Vagina (tissue), 2 donors: ENCODE data around the gene CHMP1B. TPM values are rescaled to one million over a fixed set of nuclear protein-coding genes. Genes with fewer than 3 reads are reported as not detected.

Source experiments
- DNase-seq, 2 donors: peaks; one replicate each; pipeline ENCODE4 v3.0.0-alpha.2; 2017; ENCODE audit errors: extremely low spot score in 2 of 2
- H3K27ac ChIP-seq: fragments of 200-600 bp; sonication (generic); one replicate; pipeline ENCODE4 v1.5.1; 2019
- H3K27me3 ChIP-seq: fragments of 200-600 bp; sonication (generic); one replicate; pipeline ENCODE4 v1.5.1; 2019
- H3K36me3 ChIP-seq, 2 donors: fragments of 200-600 bp; sonication (generic); one replicate each; pipeline ENCODE4 v1.5.1; 2017 to 2019
- H3K4me1 ChIP-seq: fragments of 200-600 bp; sonication (generic); one replicate; pipeline ENCODE4 v1.5.1; 2019
- H3K4me3 ChIP-seq, 2 donors: fragments of 200-600 bp; sonication (generic); 1 replicate in 1 of 2; 2 replicates in 1 of 2; pipeline ENCODE4 v1.5.1; 2016 to 2019
- H3K9me3 ChIP-seq: fragments of 200-600 bp; sonication (generic); one replicate; pipeline ENCODE4 v1.5.1; 2019
- CTCF ChIP-seq, 3 experiments: fragments of 450-650 bp in 2 of 3; fragments of 200-600 bp in 1 of 3; sonication (generic) in 1 of 3; IDR thresholded peaks; one replicate each; pipeline ENCODE4 v1.5.1; 2017 to 2019; ENCODE audit warnings: antibody characterized with exemption in 3 of 3, mild to moderate bottlenecking in 2 of 3, moderate library complexity in 2 of 3
- POLR2A ChIP-seq, 2 donors: fragments of 450-650 bp; IDR thresholded peaks; one replicate each; pipeline ENCODE4 v1.6.1; 2017; ENCODE audit warnings: antibody characterized with exemption in 2 of 2, mild to moderate bottlenecking in 2 of 2, moderate library complexity in 2 of 2
- POLR2AphosphoS5 ChIP-seq, 2 donors: sonication (generic); formaldehyde crosslinking; IDR thresholded peaks; one replicate each; pipeline ENCODE4 v1.9.0; 2017; ENCODE audit warnings: antibody characterized with exemption in 2 of 2, mild to moderate bottlenecking in 2 of 2, low read depth in 1 of 2; ENCODE audit not compliant: insufficient read depth in 1 of 2
- intact Hi-C: fragments of 100-400 bp; cut with DNase I; formaldehyde crosslinking; loops from one replicate; pipeline ENCODE4 v1.15.1; 2023
- total RNA-seq: library from RNA; depleted of rRNA; stranded (reverse); fragments of >200 nt; gene quantifications from one replicate; pipeline ENCODE4 v1.2.3, GENCODE V29; 2016

The CHMP1B gene
- total RNA-seq, 1 donor from 2014 or later = 44.7 TPM

GRCh38 chr18:11880586-11881304 is 29.5 kb downstream of the CHMP1B start:
- H3K9me3 ChIP-seq = no peaks in the 10 kb centered on the region
- no peaks in the 10 kb centered on the region for H3K27me3 ChIP-seq
- H3K36me3 ChIP-seq = peaks cover 0 to 20% of the 10 kb centered on the region in 2 donors
- H3K27ac ChIP-seq = no peak overlapping the region
- DNase-seq = no peak
- no peak overlapping the region for H3K4me3 ChIP-seq
- TF ChIP-seq POLR2A (IDR thresholded peaks at IDR 0.05) (no peak), CTCF (IDR thresholded peaks at IDR 0.05) (no peak), POLR2AphosphoS5 (IDR thresholded peaks at IDR 0.05; ENCODE audit: insufficient read depth in 1 of 2, low read depth in 1 of 2) (no peak)
- intact Hi-C loops = no loop called here
- H3K4me1 ChIP-seq = no peaks in the 10 kb centered on the region

DNA sequence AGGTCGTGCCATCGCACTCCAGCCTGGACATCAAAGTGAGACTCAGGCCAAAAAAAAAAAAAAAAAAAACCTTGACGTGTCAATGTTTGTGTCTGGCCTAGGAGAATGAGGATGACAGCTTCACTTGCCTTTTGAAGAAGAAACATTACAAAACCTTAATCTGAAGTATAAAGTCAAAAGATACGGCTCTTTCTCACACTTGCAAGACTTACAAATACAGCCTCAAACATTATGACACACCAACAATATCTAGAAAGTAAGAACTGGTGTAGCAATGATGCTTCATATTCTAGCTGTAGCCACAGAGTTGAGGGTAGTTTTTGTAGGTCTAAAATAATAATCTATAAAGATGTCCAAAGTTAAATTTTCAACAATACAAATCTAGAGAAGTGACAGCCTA is 31.4 kb downstream of the CHMP1B start:
- Histone ChIP-seq H3K27ac (no peak overlapping the region), H3K9me3 (no peaks in the 10 kb centered on the region), H3K27me3 (no peaks in the 10 kb centered on the region), H3K36me3 (peaks cover 0 to 35% of the 10 kb centered on the region in 2 donors), H3K4me1 (no peaks in the 10 kb centered on the region), H3K4me3 (no peak overlapping the region)
- no peak for TF ChIP-seq POLR2AphosphoS5 (IDR thresholded peaks at IDR 0.05; ENCODE audit: insufficient read depth in 1 of 2, low read depth in 1 of 2)
- no peak for TF ChIP-seq CTCF (IDR thresholded peaks at IDR 0.05)
- TF ChIP-seq POLR2A (IDR thresholded peaks at IDR 0.05) = no peak
- intact Hi-C loops = no loop called here
- DNase-seq = no peak

DNA sequence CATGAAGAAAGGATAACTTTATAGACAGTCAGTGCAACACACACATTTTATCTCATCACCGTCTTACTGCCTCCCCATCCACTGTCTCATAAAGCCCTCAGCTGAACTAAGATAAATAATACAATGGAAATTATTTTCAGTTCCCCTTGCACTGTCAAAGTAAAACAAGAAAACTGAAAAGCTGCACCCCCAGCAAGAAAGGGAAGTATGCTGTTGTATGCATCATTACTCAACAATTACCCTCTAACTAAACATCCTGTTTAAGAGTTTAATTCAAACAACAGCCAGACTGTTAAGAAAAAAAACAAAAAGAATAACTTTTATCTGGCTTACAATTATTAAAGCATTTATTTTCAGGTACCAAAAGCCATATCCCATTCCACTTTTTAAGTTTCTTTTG is 31.9 kb downstream of the CHMP1B start:
- intact Hi-C loops = no loop called here
- Histone ChIP-seq H3K4me1 (no peaks in the 10 kb centered on the region), H3K27ac (no peak overlapping the region), H3K4me3 (no peak overlapping the region), H3K27me3 (no peaks in the 10 kb centered on the region), H3K36me3 (peaks cover 0 to 40% of the 10 kb centered on the region in 2 donors), H3K9me3 (no peaks in the 10 kb centered on the region)
- TF ChIP-seq POLR2A (IDR thresholded peaks at IDR 0.05) (no peak), CTCF (IDR thresholded peaks at IDR 0.05) (no peak)
- no peak for DNase-seq

DNA sequence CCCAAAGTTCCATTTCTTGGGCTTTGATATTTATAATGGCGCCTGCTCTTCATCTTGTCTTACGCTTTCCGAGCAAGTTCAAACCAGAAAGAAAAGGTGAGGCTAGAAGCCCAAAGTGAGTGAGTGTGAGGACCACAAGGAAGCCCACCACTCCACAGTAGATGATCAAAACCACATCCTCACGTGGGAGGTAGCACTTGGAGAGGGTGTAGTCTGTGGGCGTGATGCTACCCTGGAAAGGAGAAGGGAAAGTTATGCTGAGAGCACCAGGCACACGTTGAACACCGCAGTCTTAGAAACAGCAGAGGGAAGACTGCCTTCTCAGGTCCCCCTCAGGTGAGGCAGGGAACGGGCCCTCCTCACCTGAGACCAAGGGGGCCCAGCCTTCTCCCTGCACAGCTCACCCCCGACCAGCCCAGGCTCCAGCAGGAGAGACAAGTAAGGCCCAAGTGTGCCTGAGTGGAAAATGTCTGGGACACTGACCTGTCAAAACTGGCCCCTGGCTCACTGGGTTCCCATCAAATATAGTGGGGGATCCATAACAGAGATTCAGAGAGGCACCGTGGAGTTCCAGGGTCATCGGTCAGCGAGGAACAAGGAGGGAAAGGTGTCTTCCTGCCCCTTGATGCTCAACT is 33.3 kb downstream of the CHMP1B start:
- intact Hi-C loops = no loop called here

More for the DNA sequence above, 33.3 kb downstream of the CHMP1B start:
- Histone ChIP-seq H3K4me1 (no peaks in the 10 kb centered on the region), H3K9me3 (no peaks in the 10 kb centered on the region), H3K27ac (no peak overlapping the region), H3K4me3 (no peak overlapping the region), H3K27me3 (no peaks in the 10 kb centered on the region), H3K36me3 (peaks cover 0 to 52% of the 10 kb centered on the region in 2 donors)
- TF ChIP-seq POLR2A (IDR thresholded peaks at IDR 0.05) (no peak), POLR2AphosphoS5 (IDR thresholded peaks at IDR 0.05; ENCODE audit: insufficient read depth in 1 of 2, low read depth in 1 of 2) (no peak), CTCF (IDR thresholded peaks at IDR 0.05) (no peak)
- no peak for DNase-seq
